SJSA1 (cell line): ENCODE data around the gene C3orf18. TPM values are rescaled to one million over a fixed set of nuclear protein-coding genes. Genes with fewer than 3 reads are reported as not detected.

ENCODE experiments used
- DNase-seq, 2 experiments: peaks; one replicate each; pipeline ENCODE4 v3.0.0-alpha.2; 2015 to 2020; ENCODE audit warnings: low spot score in 2 of 2, low read depth in 1 of 2
- H3K27ac ChIP-seq: fragments of 250-450 bp; sonication (Bioruptor Pico); 2 replicates; pipeline ENCODE4 v1.5.1; 2020; ENCODE audit warnings: mild to moderate bottlenecking, moderate library complexity
- H3K27me3 ChIP-seq: fragments of 250-450 bp; sonication (Bioruptor Pico); replicated peaks from 2 replicates; pipeline ENCODE4 v1.5.1; 2020; ENCODE audit warnings: mild to moderate bottlenecking, moderate library complexity
- H3K36me3 ChIP-seq: fragments of 250-450 bp; sonication (Bioruptor Pico); 2 replicates; pipeline ENCODE4 v1.5.1; 2020; ENCODE audit warnings: mild to moderate bottlenecking
- H3K4me1 ChIP-seq: fragments of 250-450 bp; sonication (Bioruptor Pico); replicated peaks from 2 replicates; pipeline ENCODE4 v1.6.1; 2021; ENCODE audit warnings: mild to moderate bottlenecking
- H3K4me3 ChIP-seq: fragments of 250-450 bp; sonication (Bioruptor Pico); 2 replicates; pipeline ENCODE4 v1.5.1; 2020; ENCODE audit warnings: mild to moderate bottlenecking
- H3K9me3 ChIP-seq: fragments of 250-450 bp; sonication (Bioruptor Pico); replicated peaks from 2 replicates; pipeline ENCODE4 v1.5.1; 2020; ENCODE audit warnings: mild to moderate bottlenecking
- total RNA-seq: library from RNA; depleted of rRNA; stranded (reverse); fragments of >200 nt; shearing (Covaris generic); gene quantifications from 2 replicates; pipeline ENCODE4 v1.2.3, GENCODE V29; 2014; rRNA removed

C3orf18 gene
- 9.1 and 15.2 TPM in 2 replicates for total RNA-seq

DNA sequence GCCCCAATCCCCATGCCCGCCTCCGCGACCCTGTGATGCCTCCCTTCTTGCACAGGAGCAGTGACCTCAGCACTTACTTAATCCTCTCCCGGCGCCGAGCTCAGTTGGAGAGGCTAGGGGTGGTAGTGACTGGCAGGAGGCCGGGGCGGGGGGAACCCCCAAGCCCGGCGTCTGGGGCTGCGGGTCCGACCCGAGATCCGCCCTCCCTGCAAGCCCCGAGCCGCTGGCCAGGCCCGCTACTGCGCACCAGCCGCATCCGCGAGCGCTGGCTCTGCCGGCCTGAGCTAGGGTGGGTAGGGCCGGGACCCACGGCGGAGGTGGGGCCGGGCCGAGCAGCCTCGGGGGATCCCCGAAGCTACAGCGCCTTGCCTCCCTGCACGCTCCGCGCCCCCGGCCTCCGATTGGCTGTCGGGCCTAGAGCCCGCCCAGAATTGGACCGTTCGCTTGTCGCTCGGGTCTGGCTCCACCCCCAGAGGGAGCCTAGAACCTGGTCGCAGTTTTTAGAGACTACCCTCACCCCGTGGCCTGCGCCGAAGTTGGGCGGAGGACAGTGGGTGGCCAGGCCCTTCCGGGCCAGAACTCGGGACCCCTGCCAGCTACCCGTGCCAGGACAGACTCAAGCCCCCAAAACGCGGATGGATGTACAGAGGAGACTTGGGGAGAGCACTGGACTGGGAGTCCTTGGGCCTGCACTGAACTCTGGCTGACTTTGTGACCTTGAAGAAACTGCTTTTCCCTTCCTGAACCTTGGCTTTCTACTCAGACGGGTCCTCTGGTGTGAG is at the start of gene C3orf18:
C3orf18 (minus strand) TSS at position 362 of the 782 bp plus-strand sequence. CDS start 2,048 bp downstream, outside the sequence.
- Histone ChIP-seq H3K4me3 (peak within 1 kb of the TSS; percentile 50), H3K27me3 (no peaks in the 10 kb centered on the region), H3K9me3 (no peaks in the 10 kb centered on the region), H3K4me1 (peaks cover 30% of the 10 kb centered on the region), H3K36me3 (0 out of 2 replicates have a peak, but pooled peaks cover 3% of the 10 kb centered on the region), H3K27ac (no peak within 1 kb of the TSS)
- DNase-seq: peak; percentile 72 to 89

DNA sequence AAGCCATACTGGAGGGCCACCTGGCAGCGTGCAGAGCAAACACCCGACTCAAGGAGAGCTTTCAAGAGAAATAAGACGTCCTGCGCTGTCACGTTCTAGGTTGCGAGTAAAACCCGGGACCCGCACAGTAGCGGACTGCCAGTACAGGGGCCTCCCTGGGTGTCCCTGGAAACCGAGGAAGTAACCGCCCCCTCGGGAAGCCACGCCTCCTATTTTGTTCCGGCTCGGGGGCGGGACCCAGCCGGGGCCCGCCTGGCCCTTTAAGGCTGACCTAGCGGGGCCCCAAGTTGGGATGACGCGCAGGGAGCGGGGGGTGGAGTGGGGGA is 49.2 kb upstream of the C3orf18 start:
- H3K9me3 ChIP-seq: no peaks in the 10 kb centered on the region
- H3K4me1 ChIP-seq: peaks cover 19% of the 10 kb centered on the region
- DNase-seq: peak; percentile 82 to 84
- H3K36me3 ChIP-seq: no peaks in the 10 kb centered on the region
- peak overlapping the region; percentile 65 for H3K4me3 ChIP-seq
- H3K27me3 ChIP-seq: no peaks in the 10 kb centered on the region
- no peak overlapping the region for H3K27ac ChIP-seq

DNA sequence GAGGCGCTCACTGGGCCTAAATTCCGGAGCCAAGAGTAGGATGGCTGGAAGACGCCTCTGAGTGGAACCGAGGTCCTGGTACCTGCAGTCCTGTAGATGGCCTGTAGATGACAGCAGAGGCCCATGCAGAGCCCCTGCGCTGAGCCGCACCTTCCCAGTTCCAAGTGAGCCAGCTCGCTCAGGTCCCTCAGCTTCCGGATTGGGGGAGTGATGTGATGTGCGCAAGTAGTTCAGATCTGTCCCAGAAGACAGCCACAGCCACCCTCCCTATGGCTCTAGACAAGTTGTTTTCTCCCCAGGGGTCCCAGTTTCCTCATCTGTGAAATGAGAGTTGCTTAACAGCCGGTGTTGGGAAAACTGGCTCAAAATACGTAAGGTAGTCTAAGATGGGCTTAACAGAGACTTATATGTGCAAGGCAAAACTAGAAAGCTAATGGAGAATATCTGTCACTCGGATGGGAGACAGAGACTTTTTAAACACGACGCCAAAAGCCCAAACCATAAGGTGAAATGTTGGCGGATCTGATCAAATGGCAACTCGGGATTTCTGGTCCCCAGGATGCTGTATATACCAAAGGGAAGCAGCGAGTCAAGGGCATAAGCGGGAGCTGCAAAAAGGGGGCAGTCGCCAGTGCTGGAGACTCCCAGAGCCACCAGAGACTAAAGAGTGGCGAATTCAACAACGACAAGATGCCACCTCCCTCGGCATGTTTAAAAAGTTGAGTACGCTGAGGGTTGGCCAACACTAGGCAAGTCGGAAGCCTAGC is 48.6 kb upstream of the C3orf18 start:
- Histone ChIP-seq H3K27me3 (no peaks in the 10 kb centered on the region), H3K9me3 (no peaks in the 10 kb centered on the region), H3K4me1 (peaks cover 23% of the 10 kb centered on the region), H3K4me3 (peak overlapping the region; percentile 65), H3K27ac (no peak overlapping the region), H3K36me3 (no peaks in the 10 kb centered on the region)
- DNase-seq: peak; percentile 69 to 77

DNA sequence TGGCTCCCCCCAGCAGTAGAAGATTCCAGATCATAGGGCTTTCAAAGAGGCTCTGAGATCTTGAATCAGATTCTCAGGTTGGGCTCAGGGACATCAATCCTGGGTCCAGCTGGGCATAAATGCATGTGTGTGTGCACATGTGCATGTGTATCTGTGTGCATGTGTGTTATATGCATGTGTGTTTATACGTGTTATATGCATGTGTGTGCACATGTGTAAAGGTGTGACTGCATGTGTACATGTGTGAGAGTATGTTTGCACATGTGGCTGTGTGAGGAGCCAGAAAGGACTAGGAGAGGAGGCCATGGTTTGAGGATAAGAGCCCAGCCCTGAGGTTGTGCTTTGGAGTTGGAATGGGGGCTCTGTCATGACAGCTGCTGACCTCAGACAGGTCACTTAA is 47.6 kb upstream of the C3orf18 start:
- Histone ChIP-seq H3K4me1 (peaks cover 29% of the 10 kb centered on the region), H3K27ac (no peak overlapping the region), H3K9me3 (no peaks in the 10 kb centered on the region), H3K4me3 (no peak overlapping the region), H3K36me3 (no peaks in the 10 kb centered on the region), H3K27me3 (no peaks in the 10 kb centered on the region)
- no peak for DNase-seq

DNA sequence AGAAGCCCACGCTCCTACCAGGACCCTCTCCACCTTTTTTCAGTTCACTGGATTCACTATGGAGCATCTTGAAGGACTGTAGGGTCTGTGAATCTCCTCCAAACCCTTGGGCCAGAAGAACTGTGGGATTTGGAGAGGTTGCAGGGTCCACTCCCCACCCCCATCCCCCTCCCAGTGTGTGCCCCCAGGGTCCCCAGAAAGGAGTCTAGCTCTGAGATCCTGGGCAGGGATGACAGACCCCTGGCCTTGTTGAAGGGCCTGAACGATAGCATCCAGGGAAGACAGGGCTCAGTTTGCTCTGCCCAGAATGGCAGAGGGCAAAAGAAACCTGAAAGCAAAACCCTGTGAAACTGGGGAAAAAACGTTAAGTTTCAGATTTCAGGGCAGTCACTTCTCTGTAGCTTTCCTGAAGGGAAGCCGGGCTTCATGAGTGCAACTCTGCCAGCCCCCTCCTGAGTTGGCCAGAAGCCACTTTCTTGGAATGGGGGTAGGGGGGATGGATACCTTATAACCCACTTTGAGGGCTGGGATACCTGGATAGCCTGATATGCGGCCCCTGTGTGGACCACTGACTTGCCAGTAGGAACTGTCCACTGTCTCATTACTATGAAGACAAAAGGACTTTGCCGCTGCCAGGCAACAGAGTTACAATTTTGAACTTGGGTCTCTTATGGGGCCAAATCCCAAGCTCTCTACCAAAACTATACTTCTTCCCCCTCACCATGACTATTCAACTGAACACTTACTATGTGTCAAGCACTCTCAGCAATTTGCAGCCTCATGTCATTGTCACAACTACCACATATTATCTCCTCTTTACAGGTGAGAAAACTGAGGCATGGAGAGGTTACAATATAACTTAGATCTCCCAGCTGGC is 45.7 kb upstream of the C3orf18 start:
- Histone ChIP-seq H3K27ac (no peak overlapping the region), H3K4me1 (peaks cover 29% of the 10 kb centered on the region), H3K4me3 (no peak overlapping the region), H3K36me3 (no peaks in the 10 kb centered on the region), H3K9me3 (no peaks in the 10 kb centered on the region), H3K27me3 (no peaks in the 10 kb centered on the region)
- no peak for DNase-seq

DNA sequence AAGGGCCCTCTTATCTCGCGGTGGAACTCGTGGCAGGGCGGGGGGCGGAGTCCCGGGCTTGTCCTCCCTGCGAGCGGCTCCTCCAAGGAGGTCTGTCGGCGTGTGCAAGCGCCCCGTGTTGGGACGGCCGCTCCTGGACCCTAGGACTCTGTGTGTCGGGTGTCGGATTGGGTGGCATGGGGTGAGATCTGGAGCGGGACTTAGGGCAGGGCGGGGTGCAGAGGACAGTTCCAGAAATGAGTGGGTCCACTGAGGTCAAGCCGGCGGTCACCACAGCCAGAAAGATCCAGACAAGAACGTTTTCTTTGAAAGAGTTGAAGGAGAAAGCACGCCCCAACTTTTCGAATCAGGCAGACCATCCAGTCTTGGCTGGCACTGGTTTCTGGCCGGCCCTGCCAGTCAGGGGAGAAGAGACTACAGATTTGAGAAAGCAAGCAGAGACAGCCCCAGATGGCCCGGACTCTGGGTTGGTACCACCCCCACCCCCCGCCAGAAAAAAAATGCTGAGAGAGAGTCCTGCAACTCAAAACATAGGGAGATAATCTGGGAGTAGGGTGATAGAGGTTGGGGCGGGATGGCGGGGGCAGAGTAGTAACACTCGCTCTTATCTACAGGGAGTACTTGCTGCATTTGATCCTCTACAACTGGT is 44.8 kb upstream of the C3orf18 start:
- DNase-seq: peak in 1 of 2 experiments; percentile 14
- H3K4me3 ChIP-seq: peak overlapping the region; percentile 43
- H3K27ac ChIP-seq: no peak overlapping the region
- H3K36me3 ChIP-seq: no peaks in the 10 kb centered on the region
- H3K4me1 ChIP-seq: peaks cover 22% of the 10 kb centered on the region
- H3K9me3 ChIP-seq: no peaks in the 10 kb centered on the region
- no peaks in the 10 kb centered on the region for H3K27me3 ChIP-seq

DNA sequence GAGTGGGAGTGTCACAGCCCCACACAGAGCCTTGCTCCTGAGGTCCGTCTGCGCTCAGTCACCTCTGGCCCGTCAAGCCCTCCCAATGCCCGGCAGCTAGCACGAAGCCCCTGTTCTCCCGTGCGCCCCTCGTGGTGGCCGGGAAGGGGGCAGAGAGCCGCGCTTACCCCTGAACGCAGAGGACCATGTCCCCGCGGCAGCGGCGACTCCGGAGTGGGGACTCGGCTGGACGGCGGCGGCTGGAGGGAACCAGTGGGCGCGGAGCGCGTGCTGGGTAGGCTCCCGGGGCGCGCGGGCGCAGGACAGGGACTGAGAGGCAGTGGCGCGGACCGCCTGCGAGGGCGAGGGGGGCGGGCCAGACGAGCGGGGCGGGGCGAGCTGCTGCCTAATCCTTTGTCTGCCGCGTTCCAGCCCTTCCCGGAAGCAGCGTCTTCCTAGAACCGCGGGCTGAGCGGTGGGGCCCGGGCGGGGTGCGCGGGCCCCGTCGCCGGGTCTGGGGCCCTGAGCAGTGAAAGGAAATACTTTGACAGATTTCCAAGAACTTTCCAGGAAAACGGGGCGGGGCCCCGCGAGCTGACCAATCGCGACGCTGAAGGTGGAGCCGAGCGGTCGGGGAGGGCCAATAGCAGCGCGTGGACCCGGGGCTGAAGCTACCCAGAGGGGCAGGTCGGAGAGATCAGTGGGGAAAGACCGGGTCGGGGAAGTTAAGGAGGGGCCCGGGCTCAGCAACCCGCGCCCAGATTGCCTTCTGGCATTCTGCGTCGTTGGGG is 44.1 kb upstream of the C3orf18 start, which contains the start of gene CISH:
CISH (minus strand) TSS at position 311 of the 770 bp plus-strand sequence; CDS start at position 187, 124 bp downstream.
- Histone ChIP-seq H3K27ac (peak within 1 kb of the TSS; percentile 29; the same call in 1 of the 2 replicates), H3K9me3 (no peaks in the 10 kb centered on the region)

DNA sequence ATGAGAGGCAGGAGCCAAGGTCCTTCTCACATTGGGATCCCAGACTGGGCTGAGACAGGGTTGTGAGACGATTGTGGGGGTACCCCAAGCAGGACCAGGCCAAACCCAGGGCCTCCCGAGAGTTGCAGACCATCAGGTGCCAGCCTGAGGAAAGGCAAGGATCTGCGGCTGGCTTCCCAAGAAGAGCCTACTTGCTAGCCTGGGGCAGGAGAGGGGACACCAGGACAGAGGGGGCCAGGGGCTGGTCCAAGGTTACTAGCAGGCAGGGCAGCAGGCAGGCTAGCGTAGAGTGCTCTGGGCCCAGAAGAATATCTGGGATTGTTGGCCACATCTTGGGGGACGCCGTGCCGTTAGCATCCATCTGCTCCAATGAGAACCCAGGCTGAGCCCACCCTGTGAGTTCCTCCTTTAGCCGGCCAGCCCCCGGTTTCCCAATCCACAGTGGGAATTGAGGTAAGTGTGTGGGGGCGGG is 43.5 kb upstream of the C3orf18 start:
- H3K27me3 ChIP-seq: no peaks in the 10 kb centered on the region
- no peaks in the 10 kb centered on the region for H3K36me3 ChIP-seq
- no peak for DNase-seq
- H3K4me1 ChIP-seq: peaks cover 11% of the 10 kb centered on the region
- H3K9me3 ChIP-seq: no peaks in the 10 kb centered on the region
- no peak overlapping the region for H3K27ac ChIP-seq
- H3K4me3 ChIP-seq: peak overlapping the region; percentile 43

More for the DNA sequence above, 44.1 kb upstream of the C3orf18 start, which contains the start of gene CISH:
- DNase-seq: peak; percentile 93 to 95
- peak within 1 kb of the TSS; percentile 43 for H3K4me3 ChIP-seq
- no peaks in the 10 kb centered on the region for H3K36me3 ChIP-seq
- peaks cover 17% of the 10 kb centered on the region for H3K4me1 ChIP-seq
- H3K27me3 ChIP-seq: no peaks in the 10 kb centered on the region

DNA sequence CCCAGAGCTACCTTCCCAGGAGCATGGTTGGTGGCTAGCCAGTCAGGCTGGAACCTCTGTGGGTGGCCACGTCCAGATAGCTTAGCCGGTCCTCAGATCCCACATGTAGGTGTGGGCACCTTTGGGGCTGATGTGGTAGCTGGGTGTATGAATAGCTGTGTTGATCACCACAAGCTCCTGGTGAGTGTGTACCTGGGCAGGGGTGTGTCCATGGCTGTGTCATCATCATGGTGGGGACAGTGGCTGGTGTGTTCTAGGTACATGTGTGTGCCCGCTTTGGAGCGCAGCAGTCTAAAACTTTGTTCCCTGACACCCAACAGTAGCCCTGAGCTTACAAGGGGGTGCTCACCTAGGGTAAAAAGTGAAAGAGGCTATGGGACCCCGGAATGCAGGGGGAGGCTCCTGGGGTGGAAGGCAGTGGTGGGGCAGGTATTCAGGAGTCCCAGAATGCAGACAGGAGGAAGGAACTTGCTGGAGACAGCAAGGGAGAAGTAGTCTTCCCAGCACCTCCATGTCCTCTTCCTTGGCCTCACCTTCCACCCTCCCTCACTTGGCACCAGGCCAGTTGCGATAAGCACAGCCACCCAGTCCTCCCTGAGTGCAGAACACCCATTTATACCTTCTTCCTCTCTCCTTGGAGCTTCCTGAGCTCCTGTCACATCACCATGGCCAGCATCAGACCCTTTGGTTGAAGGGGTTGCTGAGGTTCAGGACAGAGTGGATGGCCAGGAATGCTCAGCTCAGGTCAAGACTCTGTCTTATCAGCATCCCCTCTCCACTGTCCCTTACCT is 42.8 kb upstream of the C3orf18 start:
- DNase-seq: no peak
- no peaks in the 10 kb centered on the region for H3K9me3 ChIP-seq
- H3K4me1 ChIP-seq: peaks cover 10% of the 10 kb centered on the region
- H3K4me3 ChIP-seq: no peak overlapping the region
- no peaks in the 10 kb centered on the region for H3K36me3 ChIP-seq
- no peaks in the 10 kb centered on the region for H3K27me3 ChIP-seq
- no peak overlapping the region for H3K27ac ChIP-seq

DNA sequence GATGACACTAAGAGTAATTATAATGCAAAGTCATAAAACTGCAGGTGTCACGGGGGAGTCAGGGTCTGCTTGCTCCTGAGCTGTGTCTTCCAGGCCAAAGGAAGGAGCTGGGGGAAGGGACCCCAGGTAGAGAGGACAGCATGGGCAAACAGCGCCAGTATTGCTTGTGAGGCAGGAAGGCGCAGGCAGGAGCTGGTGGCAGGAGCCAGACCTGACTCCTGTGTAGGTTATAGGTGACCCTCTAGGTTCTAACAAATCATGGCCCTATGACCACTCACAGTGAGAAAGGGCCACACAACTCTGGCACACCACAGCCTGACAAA is 42.2 kb upstream of the C3orf18 start:
- no peak overlapping the region for H3K27ac ChIP-seq
- DNase-seq: no peak
- H3K4me3 ChIP-seq: no peak overlapping the region
- no peaks in the 10 kb centered on the region for H3K27me3 ChIP-seq
- H3K4me1 ChIP-seq: peaks cover 10% of the 10 kb centered on the region
- H3K36me3 ChIP-seq: no peaks in the 10 kb centered on the region
- H3K9me3 ChIP-seq: no peaks in the 10 kb centered on the region

DNA sequence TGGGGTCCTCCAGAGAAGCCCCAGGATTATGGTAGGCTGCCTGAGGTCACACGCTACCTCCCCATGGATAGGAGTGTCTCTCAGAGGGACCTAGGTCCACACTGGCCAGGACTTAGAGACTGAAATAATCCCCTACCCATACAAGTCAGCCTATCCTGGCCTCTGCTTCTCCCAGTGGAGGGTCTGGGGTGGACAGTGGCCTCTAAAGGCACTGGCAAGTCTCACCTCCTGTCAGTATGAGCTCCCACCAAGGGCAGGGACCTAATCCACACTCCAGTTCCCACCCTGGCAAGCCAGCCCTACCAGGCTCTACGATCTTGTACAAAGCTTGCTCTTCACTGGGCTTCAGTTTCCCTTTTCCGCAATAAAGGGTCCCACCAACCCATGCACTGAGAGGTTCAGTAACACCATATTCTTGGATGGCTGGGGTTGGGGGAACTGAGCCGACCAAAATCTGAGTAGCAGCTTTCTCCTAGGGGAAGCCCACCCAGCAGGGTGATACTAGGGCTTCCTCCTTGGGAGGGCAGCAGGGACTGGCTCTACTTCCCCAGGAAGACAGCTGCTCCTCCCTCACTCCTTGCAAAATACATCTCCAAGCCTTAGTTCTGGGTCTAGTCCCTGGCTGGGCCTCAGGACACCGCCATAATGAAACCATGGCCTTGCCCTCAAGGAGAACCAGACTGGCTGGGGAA is 41.7 kb upstream of the C3orf18 start:
- no peaks in the 10 kb centered on the region for H3K9me3 ChIP-seq
- H3K27me3 ChIP-seq: no peaks in the 10 kb centered on the region
- no peak overlapping the region for H3K27ac ChIP-seq
- no peak for DNase-seq
- peaks cover 10% of the 10 kb centered on the region for H3K4me1 ChIP-seq
- no peaks in the 10 kb centered on the region for H3K36me3 ChIP-seq
- no peak overlapping the region for H3K4me3 ChIP-seq
